Measurements from ENCODE around the gene LCORL.
"Not testable (repeated sequence)": the region's sequence is repeated elsewhere in the genome, so short reads cannot be mapped to it uniquely, and the experiment has no call there.

Gene LCORL

GRCh38 chr4:18014269-18014668, 7.3 kb downstream of the LCORL start:
- no peak for DNase-seq

GRCh38 chr4:18012807-18013462, 8.6 kb downstream of the LCORL start:
- no peak for DNase-seq

GRCh38 chr4:18012134-18012806, 9.3 kb downstream of the LCORL start:
- no peak for DNase-seq

- no peak for DNase-seq
These were observed 13.9 kb downstream of the LCORL start for GRCh38 chr4:18007625-18008024.

- not testable (repeated sequence) for DNase-seq
These were observed 15.1 kb downstream of the LCORL start for GRCh38 chr4:18006432-18006831.

GRCh38 chr4:17997129-17997528, 24.4 kb downstream of the LCORL start:
- DNase-seq, result no peak

- DNase-seq, result no peak
These were observed 26.4 kb downstream of the LCORL start for GRCh38 chr4:17995165-17995564.

GRCh38 chr4:17985832-17986231, 35.7 kb downstream of the LCORL start:
- DNase-seq, result no peak

GRCh38 chr4:17981063-17981462, 40.5 kb downstream of the LCORL start:
- DNase-seq, result no peak

GRCh38 chr4:17968721-17969120, 52.8 kb downstream of the LCORL start:
- no peak for DNase-seq

- no peak for DNase-seq
These were observed 54.5 kb downstream of the LCORL start for GRCh38 chr4:17967078-17967477.

- DNase-seq, result no peak
These were observed 55.2 kb downstream of the LCORL start for GRCh38 chr4:17966312-17966711.

GRCh38 chr4:17964576-17964975, 57.0 kb downstream of the LCORL start:
- no peak for DNase-seq

- no peak for DNase-seq
These were observed 59.4 kb downstream of the LCORL start for GRCh38 chr4:17962171-17962570.

GRCh38 chr4:17961249-17961648, 60.3 kb downstream of the LCORL start:
- no peak for DNase-seq

- DNase-seq, result no peak
These were observed 63.4 kb downstream of the LCORL start for GRCh38 chr4:17958181-17958580.

GRCh38 chr4:17957688-17958087, 63.9 kb downstream of the LCORL start:
- no peak for DNase-seq

GRCh38 chr4:17956245-17956644, 65.3 kb downstream of the LCORL start:
- DNase-seq, result no peak

- DNase-seq, result no peak
These were observed 76.3 kb downstream of the LCORL start for GRCh38 chr4:17945303-17945702.

GRCh38 chr4:17941731-17942130, 79.8 kb downstream of the LCORL start:
- no peak for DNase-seq

- no peak for DNase-seq
These were observed 82.5 kb downstream of the LCORL start for GRCh38 chr4:17939054-17939453.

- no peak for DNase-seq
These were observed 87.3 kb downstream of the LCORL start for GRCh38 chr4:17934286-17934685.

GRCh38 chr4:17933126-17933525, 88.4 kb downstream of the LCORL start:
- no peak for DNase-seq

GRCh38 chr4:17932041-17932440, 89.5 kb downstream of the LCORL start:
- no peak for DNase-seq

GRCh38 chr4:17930256-17930655, 91.3 kb downstream of the LCORL start:
- DNase-seq, result no peak

Data from DMS153 (cell line).